Activated T-helper 1 cell treated with Interleukin-2 at 50 U/mL for 16 hours (primary cell): Measurements from ENCODE around the gene HNRNPL.
A peak's percentile ranks its signal among the peaks of the same experiment; 100 is the strongest.
"Not testable (repeated sequence)": the region's sequence is repeated elsewhere in the genome, so short reads cannot be mapped to it uniquely, and the experiment has no call there.

Source experiments
- DNase-seq: peaks from one replicate; pipeline ENCODE4 v3.0.0-alpha.2; 2020; ENCODE audit warnings: low read depth

Gene HNRNPL

GRCh38 chr19:38869836-38870607 is 20.2 kb upstream of the HNRNPL start:
- DNase-seq = peak; percentile 92

- DNase-seq = no peak
Observed at GRCh38 chr19:38869160-38869835, 19.5 kb upstream of the HNRNPL start.

- no peak for DNase-seq
Observed at GRCh38 chr19:38868551-38868950, 18.8 kb upstream of the HNRNPL start.

DNA sequence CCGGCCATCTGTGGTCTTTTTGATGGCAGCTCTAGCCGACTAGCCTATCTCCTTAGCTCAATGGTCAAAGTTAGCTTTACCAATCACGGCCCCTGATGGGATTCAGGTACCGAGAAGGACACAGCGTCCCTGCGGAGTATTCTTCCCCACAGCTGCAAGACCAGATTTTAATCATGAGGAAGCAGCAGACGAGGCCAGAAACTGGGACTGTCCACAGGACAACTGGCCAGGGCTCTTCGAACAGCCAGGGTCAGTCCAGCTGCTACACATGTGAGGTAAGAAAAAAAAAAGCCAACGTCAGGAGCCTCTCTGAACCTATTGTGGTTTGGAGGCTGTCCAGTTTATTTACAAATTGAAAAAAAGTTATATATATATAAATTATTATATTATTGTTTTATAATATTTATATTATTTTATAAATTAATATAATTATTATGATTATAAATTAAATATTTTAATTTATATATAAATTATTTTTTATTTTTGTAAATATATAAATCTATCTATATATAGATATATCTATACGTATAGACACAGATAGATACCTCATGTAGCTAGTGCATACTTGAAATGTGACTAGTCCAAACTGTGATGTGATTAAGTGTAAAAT is 17.5 kb upstream of the HNRNPL start:
- no peak for DNase-seq

DNA sequence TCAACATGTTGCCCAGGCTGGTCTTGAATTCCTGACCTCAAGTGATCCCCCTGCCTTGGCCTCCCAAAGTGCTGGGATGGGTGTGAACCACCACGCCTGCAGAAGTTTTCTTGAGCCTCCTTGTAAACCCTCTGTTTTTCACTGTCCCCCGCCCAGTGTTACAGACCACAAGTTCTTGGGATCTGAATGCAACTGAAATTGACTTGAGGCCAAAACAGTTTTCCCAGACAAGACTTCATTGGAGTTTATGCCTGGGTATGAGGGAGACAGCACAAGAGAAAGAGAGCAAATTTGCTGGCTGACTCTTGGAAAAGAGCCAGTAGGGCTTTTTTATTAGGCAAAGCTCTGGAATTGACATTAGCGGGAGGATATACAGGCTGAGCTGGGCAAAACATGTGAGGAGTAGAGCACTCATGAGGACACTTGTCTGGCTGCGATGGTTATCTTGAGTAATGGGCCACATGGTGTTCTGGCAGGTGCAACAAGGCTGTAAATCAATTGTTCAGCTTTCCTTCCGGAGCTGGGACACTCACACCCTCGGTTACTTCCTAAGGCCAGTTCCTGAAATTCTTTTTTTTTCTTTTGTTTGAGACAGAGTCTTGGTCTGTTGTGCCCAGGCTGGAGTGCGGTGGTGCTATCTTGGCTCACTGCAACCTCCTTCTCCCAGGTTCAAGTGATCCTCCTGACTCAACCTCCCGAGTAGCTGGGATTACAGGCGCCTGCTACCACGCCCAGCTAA is 12.7 kb upstream of the HNRNPL start:
- DNase-seq = no peak

DNA sequence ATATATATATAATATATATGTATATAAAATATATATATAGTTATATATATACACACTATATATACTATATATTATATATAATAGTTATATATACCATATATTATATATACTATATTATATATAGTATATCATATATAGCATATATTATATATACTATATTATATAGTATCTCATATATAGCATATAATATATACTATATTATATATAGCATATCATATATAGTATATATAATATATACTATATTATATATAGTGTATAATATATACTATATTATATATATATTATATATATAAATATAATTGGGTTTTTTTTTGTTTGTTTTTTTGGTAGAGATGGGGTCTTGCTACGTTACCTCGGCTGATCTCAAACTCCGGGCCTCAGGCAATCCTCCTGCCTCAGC is 11.6 kb upstream of the HNRNPL start:
- no peak for DNase-seq

DNA sequence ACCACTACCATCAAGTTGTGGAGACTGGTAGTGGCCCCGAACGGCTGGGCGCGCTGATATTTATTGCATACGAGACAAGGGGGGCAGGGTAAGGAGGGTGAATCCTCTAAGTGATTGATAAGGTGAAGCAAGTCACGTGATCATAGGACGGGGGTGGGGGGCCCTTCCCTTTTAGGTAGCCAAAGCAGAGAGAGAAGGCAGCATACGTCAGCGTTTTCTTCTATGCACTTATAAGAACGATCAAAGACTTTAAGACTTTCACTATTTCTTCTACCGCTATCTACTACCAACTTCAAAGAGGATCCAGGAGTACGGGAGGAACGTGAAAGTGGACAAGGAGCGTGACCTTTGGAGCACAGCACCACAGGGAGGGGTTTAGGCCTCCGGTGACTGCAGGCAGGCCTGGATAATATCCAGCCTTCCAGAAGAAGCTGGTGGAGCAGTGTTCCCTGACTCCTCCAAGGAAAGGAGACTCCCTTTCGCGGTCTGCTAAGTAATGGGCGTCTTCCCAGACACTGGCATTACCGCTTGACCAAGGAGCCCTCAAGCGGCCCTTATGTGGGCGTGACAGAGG is 9.9 kb upstream of the HNRNPL start:
- DNase-seq = not testable (repeated sequence)

- no peak for DNase-seq
Observed at GRCh38 chr19:38856813-38857212, 7.0 kb upstream of the HNRNPL start.

DNA sequence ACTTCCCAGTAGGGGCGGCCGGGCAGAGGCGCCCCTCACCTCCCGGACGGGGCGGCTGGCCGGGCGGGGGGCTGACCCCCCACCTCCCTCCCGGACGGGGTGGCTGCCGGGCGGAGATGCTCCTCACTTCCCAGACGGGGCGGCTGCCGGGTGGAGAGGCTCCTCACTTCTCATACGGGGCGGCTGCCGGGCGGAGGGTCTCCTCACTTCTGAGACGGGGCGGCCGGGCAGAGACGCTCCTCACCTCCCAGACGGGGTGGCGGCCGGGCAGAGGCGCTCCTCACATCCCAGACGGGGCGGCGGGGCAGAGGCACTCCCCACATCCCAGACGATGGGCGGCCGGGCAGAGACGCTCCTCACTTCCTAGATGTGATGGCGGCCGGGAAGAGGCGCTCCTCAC is 6.0 kb upstream of the HNRNPL start:
- not testable (repeated sequence) for DNase-seq

DNA sequence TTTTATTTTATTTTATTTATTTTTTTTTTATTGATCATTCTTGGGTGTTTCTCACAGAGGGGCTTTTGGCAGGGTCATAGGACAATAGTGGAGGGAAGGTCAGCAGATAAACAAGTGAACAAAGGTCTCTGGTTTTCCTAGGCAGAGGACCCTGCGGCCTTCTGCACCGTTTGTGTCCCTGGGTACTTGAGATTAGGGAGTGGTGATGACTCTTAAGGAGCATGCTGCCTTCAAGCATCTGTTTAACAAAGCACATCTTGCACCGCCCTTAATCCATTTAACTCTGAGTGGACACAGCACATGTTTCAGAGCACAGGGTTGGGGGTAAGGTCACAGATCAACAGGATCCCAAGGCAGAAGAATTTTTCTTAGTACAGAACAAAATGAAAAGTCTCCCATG is 5.2 kb upstream of the HNRNPL start:
- not testable (repeated sequence) for DNase-seq

- DNase-seq = no peak
Observed at GRCh38 chr19:38853214-38853613, 3.4 kb upstream of the HNRNPL start.

DNA sequence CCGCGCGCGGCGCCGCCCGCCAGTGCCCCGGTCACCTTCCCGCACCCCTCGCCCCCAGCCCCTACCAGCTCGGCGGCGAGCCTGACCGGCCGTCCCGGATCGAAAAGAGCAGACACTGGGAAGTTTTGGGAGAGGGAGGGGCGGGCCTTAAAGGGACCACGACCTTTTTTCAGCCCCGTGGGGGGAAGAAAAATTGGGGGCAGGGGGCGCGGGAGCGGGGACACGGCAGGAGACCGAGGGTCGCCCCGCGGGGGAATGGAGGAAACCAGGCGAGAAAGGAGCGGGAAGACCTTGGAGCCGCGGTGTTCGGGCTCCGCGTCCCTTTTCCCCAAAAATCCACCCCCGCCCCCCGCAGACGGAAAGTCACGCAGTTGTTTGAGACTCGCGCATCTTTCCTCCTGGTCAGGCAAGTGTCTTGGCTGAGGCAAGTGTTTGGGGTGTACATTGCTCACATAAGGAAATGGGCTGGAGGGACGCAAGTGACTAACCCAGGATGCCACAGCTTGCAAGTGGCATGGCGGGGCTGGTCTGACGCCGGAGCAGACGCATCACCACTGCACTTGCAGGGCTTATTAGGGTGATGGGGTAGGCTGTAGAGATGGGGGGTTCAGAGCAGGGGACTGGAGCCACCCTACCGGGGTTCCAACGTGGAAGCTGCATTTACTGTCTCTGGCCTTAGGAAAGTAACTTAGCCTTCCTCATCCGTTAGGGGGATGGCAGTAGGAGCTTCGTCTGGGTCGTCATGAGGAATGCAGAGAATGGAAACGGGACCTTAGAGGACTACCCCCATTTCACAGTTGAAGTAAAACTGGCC is 2.7 kb upstream of the HNRNPL start:
- peak; percentile 38 for DNase-seq

- peak; percentile 81 for DNase-seq
Observed at GRCh38 chr19:38851622-38852230, 1.9 kb upstream of the HNRNPL start.

DNA sequence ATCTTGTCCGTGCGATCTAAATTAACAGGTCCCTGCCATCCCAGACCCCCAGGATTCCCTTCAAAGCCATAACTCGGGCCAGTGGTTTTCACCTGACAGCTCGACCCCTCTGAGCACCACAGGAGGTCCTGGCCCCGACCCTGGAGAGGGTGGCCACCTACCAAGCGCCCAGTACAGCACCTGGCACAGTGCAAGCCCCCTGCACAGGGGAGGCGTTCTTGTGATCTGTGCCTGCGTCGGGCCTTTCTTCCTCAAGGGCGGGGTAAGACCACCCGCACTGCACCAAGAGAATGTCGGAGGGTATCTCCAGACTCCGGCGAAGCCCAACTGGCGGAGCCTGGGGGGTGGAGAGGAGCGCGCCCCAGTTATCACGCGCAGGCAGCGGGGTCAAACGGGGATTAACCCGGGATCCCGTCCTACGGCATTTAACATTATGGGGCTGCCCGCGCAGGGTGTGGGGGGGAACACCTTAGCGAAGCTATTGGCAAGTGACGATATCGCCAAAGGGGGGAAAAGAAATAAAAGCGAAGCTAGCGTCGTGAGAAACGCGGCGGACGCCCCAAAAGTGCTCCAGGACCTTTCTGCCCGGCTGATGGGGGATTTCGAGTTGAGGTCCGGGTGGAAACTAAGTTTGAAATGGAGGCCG is 1.3 kb upstream of the HNRNPL start:
- peak; percentile 16 for DNase-seq

GRCh38 chr19:38850436-38850975 is 720 bp upstream of the HNRNPL start:
- peak; percentile 98 for DNase-seq

DNA sequence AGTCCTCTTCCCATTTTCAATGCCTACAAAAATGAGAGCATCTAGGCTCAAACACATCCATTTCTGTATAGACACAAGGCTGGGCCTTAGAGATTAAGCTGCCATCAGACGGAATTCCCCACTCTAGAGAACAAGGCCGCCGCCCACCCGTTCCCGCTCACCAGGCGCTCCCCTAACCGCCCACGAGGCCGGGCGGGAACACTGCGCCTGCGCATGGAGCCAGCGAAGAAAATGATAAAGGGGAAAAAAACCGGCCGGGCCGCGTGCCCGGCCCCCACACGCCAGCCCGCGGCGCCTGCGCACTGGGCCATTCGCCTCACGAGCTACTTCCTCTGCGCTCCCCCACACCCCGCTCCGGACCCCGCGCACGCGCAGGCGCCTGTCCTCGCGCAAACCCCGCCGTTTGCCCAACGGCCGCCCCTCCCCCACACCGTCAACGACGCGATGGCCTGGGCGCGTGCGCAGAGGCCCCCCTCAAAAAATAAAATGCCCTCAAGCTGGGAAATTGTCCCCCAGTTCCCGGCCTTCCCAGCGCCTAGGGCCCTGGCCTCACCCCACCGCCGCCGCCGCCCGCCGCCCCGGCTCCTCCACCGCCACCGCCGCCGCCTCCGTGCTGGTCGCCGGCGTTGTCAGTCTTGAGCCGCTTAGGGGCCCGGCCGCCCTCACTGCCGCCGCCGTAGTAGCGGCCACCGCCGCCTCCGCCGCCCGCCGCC is 483 bp downstream of the HNRNPL start:
- peak; percentile 95 for DNase-seq

- DNase-seq = no peak
Observed at GRCh38 chr19:38848299-38849146, 1.3 kb downstream of the HNRNPL start.

DNA sequence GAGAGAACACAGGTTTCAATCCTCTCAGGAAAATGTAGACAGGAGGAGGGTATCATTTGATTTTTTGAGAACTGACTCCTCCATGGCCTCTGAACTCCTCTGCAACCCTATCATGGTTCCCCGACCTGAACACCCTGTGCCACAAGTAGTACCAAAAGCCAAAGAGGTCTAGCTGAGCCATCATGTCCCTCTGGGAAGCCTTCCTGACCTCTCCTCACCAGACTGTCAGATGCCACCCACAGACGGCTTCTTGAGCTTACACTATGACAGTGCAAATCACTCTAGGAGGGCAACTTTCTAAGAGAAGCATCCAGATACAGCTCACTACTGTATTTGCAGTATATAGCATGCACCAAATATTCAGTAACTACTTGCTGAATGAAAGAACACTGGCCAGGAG is 3.7 kb downstream of the HNRNPL start:
- no peak for DNase-seq
